Stimulated activated CD4-positive, alpha-beta T cell treated with anti-CD3 and anti-CD28 coated beads, Interleukin-2, amount 100 ng/mL, for 4 hours (primary cell): Measurements from ENCODE around the gene CDC42BPA.
"Not testable (repeated sequence)": the region's sequence is repeated elsewhere in the genome, so short reads cannot be mapped to it uniquely, and the experiment has no call there.

ENCODE experiments used
- DNase-seq: peaks from one replicate; pipeline ENCODE4 v3.0.0-alpha.2; 2020; ENCODE audit warnings: low read depth

The CDC42BPA gene

GRCh38 chr1:227255086-227255732 is 63.1 kb downstream of the CDC42BPA start:
- DNase-seq = no peak

DNA sequence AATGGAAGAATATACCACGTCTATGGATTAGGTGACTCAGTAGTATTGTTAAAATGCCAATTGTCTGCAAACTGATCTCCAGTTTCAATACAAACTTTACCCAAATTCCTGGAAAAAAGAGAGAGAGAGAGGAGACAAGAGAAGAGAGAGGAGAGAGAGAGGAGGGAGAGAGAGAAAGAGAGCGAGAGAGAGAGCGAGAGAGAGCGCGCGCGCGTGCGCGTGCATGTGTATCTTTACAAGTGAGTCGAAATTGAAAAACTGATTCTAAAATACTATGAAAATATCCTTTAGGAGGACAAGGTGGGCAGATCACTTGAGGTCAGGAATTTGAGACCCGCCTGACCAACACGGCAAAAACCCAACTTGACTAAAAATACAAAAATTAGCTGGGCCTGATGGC is 65.2 kb downstream of the CDC42BPA start:
- no peak for DNase-seq

DNA sequence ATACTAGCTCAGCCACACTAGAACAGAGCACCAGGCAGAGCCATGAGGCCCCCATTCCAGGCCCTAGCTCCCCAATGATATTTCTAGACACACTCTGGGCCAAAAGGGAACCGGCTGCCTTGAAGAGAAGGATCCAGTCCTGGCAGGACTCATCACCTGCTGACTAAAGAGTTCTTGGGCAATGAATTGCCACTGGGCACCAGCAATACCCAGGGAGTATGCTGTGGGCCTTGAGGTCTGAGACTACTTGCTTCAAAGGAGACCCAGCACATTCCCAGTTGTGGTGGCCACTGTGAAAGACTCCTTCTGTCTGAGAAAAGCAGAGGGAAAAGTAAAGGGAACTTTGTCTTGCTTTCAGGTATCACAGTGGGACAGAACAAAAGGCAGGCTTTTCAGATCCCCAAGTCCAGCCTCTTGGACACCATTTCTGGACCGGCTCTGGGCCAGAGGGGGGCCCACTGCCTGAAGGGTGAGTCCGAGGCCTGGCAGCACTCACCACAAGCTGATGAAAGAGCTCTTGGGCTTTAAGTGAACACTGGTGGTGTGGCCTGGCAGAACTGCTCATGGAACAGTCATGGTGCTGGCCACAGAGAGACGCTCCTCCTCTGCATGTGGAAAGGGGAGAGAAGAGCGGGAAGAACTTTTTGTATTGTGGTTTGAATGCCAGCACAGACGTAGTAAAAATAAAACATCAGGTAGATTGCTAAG is 72.5 kb downstream of the CDC42BPA start:
- no peak for DNase-seq

GRCh38 chr1:227244339-227245118 is 73.8 kb downstream of the CDC42BPA start:
- DNase-seq = no peak

DNA sequence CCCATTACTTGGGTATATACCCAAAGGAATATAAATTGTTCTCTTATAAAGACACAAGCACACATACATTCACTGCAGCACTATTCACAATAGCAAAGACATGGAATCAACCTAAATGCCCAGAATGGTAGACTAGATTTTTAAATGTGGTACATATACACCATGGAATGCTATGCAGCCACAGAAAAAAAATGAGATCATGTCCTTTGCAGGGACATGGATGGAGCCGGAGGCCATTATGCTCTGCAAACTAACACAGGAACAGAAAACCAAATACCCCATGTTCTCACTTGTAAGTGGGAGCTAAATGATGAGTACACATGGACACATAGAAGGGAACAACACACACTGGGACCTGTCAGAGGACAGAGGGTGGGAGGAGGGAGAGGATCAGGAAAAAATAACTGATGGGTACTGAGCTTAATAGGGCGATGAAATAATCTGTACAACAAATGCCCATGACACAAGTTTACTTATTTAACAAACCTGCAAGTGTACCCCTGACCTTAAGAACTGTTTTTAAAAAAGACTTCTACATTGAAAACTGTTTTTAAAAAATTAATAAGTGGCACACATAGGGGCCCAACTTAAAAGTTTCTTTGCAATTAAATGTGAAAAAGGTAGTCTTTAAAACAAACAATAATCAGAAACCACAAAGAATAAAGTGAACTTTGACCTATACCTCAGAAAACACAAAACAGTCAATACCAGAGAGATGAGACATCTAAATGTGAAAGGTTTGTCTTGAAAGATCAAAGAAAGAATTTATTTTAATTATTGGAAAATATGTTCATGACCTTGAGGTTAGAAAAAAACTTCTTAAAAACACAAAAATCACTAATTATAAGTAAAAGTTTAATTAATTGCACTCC is 75.2 kb downstream of the CDC42BPA start:
- no peak for DNase-seq

- DNase-seq = no peak
Measured at GRCh38 chr1:227240983-227241382, 77.3 kb downstream of the CDC42BPA start.

DNA sequence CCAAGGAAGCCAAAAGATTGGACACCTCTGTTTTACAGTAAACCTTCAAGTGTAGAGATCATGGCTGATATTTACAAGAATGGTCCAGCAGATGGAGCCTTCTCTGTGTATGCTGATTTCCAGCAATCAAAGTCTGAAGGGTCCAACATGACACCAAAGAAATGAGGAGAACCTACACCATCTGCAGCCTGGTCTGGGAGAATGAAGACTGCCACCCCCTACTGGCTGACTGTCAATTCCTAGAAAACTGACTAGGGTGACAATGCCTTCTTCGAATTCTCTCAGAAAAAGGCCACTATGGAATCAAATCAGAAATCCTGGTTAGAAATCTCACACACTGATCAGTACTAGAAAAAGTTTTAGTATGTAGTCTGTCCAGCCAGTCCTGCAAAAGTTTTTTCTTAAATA is 83.3 kb downstream of the CDC42BPA start:
- no peak for DNase-seq

DNA sequence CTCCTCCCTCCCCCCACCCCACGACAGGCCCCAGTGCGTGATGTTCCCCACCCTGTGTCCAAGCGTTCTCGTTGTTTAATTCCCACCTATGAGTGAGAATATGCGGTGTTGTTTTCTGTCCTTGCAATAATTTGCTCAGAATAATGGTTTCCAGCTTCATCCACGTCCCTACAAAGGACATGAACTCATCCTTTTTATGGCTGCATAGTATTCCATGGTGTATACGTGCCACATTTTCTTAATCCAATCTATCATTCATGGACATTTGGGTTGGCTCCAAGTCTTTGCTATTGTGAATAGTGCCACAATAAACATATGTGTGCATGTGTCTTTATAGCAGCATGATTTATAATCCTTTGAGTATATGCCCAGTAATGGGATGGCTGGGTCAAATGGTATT is 87.2 kb downstream of the CDC42BPA start:
- DNase-seq = not testable (repeated sequence)

DNA sequence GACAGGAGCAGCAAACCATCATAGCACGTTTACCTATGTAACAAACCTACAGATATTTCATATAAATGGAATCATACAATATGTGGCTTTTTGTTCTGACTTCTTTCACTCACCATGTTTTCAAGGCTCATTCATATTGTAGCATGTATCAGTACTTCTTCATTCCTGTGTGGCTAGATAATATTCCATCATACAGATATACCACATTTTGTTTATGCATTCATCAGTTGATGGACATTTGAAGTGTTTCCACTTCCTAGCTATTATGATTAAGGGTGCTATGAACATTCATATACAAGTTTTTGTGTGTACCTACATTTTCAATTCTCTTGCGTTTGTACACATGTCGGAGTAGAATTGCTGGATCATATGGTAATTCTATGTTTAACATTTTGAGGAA is 90.1 kb downstream of the CDC42BPA start:
- no peak for DNase-seq

DNA sequence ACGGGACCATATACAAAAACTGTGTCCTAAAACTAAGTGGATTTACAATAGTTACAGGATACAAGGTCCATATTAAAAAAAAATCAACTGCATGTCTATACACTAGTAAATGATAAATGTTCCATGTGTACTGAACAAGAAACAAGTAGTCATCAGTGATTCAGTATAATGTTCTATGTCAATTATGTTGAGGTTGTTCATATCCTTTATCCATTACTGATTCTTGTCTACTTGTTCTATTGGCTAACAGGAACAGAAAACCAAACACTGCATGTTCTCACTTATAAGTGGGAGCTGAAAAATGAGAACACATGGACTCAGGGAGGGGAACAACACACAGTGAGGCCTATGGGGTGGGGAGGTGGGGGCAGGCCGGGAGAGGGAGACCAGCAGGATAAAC is 90.5 kb downstream of the CDC42BPA start:
- no peak for DNase-seq

- DNase-seq = no peak
Measured at GRCh38 chr1:227225715-227226346, 92.5 kb downstream of the CDC42BPA start.

DNA sequence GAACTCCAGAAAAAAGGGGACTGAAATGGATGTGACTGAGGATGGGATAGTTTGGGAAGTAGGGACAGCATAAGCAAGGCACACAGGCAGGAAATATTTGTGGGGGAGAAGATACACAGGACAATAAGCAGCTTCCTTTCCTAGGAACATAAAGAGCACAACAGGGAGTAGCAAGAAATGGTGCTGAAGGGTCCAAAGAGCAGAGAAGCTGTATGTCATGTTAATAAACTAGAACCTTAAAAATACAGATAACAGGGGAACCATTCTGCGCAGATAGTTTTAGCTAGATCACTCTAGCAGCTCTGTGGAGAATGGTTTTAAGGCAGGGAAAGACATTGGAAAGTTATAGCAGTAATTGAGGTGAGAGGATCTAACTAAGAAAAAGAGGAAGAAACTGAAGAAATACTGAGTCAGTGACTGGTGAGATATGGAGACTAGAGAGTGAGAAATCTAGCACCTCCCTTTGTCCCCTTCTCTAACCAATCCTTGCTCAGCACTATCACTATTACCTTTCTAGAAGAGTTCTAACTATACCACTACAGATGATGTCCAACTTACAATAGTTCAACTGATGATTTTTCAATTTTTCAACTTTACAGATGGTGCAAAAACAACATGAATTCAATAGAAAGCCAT is 95.0 kb downstream of the CDC42BPA start:
- no peak for DNase-seq

DNA sequence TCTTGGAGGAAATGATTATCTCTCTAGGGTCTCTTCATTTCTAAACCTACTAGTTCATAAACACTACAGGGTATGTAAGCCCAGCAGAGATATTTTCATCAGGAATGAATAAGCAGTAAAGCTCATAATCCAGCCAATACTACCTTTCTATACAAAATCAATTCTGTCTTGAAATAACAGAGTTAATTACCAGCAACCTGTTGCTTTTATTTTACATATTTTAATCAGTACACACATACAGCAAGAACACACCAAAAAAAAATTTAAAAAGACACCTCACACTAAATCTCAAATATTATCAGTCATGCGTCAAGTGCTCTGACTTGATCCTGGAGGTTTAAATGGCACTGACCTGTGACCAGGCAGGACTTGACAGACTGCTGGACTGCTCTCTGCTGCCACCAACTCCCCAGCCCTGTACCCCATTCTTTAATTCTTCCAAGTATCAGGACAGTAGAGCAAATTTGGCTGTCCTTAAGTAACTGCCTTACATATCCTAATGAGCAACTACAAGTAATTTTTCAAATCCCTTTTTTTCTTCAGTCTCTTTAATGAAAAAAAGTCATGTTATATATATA is 98.5 kb downstream of the CDC42BPA start:
- DNase-seq = no peak

- no peak for DNase-seq
Measured at GRCh38 chr1:227218870-227219573, 99.3 kb downstream of the CDC42BPA start.

DNA sequence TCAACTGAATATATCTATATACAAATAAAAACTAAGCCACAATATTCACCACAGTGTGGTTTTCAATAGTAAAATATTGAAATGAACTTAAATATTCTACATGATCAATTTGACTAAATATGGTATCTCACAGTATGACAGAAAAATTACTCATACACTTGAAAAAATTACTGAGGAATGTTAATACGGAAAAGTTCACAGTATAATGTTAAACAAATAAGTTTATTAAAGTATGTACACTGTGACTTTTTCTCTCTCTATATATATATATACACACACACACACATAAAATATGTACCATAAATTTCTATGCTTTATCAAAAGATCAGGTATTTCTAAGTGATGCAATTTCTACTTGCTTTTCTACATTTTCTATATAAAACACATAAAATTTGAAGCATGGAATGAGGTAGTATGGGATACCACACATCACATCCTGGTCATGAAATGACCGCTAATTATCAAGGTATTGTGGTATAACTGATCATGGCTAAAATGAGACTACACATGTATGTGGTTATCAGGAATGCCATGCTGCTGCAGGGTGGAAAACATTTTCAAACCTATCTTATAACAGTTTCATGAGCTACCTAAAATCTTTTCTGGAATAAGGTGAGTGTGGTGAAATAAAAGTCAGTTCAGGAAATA is 102.3 kb downstream of the CDC42BPA start:
- DNase-seq = no peak

DNA sequence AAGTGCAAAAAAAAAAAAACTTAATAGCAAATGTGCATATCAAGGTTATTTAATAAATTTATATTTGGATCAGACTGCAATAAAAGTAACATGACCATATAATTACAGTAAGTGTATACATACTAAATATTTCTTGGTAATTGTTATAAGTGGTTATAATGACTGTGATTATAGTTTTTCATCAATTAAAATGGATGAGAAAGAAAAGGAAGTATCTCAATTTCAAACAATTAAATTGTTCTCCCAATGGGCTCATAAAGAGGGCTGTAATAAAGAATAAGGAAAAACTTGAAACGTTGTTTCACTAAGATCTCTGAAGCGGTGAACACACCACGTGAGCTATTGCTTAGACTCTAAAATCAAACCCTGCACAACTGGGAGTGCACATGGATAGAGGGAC is 104.1 kb downstream of the CDC42BPA start:
- no peak for DNase-seq

DNA sequence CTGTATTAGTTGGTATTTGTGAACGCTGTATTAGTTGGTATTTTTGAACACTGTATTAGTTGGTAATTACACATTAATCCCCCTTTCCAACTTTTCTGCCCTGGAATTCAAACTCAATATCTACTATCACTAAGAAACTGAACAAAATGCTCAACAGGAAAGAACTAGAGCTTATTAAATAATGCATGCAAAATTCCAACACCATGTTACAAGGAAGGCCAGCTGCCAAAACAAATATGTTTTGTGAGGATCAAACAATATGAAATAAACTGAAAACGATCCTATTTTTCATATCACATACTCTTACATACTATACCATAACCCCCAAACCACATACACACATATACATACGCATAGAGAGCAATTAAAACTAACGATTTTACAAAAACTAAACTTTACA is 104.9 kb downstream of the CDC42BPA start:
- no peak for DNase-seq

GRCh38 chr1:227212164-227212563 is 106.1 kb downstream of the CDC42BPA start:
- DNase-seq = no peak

DNA sequence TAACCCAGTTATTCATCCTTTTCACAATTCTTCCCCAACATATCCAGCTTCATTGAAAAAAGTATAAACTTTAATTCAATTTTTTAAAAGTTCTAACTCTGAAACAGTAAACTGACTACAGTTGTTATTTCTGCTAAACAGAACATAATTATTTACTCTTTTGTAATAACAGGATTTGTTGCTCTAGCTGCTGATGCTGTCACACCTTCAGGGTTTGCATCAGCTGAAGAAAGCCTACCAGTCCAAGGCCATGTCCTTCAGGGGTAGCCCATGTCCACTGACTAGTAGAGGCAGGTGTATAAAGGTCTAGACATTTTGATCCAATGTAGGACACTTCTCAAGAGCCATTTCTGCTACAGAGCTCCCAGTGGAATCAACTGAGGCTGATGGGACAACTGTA is 107.7 kb downstream of the CDC42BPA start:
- no peak for DNase-seq

DNA sequence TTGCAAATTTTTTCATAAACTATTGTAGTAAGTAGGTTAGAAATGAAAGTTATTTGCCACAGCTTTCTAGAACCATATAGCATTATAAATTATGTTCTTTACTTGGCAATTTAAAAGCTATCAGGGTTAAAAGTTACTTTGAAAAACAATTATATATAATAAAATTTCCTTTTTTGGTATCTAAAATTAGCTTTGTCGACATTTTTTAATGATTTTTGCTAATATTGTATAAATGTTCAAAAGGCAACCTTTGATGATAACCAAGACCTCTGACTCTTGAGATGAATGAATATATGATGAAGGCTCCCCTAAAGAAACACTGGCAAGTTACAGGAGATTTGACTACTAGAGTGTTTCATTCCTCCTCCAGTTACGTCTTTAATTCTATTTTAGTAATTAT is 121.2 kb downstream of the CDC42BPA start:
- no peak for DNase-seq
